ENCODE measurements around the gene PDIA5.

GRCh38 chr3:123157598-123158287, 90.9 kb downstream of the PDIA5 start:
- TF ChIP-seq CTCF (conservative IDR thresholded peaks at IDR 0.05; ENCODE audit: low read depth, low read length) (no peak), EZH2 (IDR thresholded peaks at IDR 0.05; ENCODE audit: borderline replicate concordance, low read depth, low read length, poor library complexity, severe bottlenecking) (no peak)

All from A673 (cell line).